GM18498 (cell line): ENCODE results near the gene FBXL3.
A peak's percentile ranks its signal among the peaks of the same experiment; 100 is the strongest.

Source experiments
- ATAC-seq: cut with Tn5 transposase; IDR thresholded peaks from one replicate; pipeline ENCODE4 v1.9.1; 2021; ENCODE audit warnings: mild to moderate bottlenecking, moderate library complexity; ENCODE audit not compliant: unreplicated experiment

Gene FBXL3, protein sequence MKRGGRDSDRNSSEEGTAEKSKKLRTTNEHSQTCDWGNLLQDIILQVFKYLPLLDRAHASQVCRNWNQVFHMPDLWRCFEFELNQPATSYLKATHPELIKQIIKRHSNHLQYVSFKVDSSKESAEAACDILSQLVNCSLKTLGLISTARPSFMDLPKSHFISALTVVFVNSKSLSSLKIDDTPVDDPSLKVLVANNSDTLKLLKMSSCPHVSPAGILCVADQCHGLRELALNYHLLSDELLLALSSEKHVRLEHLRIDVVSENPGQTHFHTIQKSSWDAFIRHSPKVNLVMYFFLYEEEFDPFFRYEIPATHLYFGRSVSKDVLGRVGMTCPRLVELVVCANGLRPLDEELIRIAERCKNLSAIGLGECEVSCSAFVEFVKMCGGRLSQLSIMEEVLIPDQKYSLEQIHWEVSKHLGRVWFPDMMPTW

DNA sequence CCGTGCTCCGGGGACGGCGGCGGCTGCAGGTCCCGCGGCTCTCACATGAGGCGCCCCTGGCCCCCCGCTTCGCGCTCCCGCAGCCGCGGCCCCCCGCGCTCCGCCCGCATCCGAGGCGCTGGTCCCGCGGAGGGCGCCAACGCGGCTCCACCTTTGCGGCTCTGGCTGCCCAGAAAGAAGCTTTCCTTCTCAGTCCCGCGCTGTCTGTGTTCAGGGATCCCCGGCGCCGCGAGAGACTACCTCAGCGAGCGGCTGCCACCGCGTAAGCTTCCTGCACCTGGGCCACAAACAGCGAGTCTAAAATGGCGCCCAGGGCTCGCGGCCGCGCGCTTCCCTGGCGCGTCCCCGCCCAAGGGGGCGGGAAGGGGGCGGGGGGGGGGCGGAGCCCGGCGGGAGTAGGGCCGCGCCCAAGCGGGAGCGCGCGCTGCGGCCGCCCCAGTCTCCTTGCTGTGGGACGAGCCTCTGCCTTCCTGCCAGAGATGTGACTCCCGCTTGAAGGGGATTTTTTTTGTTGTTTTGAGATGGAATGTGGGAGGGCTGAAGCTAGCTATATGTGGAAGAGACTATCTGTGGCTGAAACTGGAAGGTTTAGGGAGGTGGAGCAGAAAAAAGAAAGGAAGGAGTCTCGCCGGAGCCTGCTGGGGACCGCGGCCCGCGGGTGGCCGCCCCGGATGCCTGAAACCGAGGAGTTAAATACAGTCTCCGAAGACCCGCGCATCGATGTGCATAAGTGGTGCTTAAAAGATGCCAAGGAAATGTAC, at the start of gene FBXL3:
Gene FBXL3, minus strand, starts transcription at position 299 of the 761 bp plus-strand sequence. CDS start 5,299 bp downstream, outside the sequence.
- peak; percentile 63 for ATAC-seq

- no peak for ATAC-seq
These were observed 40.6 kb upstream of the FBXL3 start for GRCh38 chr13:77067519-77067918.

DNA sequence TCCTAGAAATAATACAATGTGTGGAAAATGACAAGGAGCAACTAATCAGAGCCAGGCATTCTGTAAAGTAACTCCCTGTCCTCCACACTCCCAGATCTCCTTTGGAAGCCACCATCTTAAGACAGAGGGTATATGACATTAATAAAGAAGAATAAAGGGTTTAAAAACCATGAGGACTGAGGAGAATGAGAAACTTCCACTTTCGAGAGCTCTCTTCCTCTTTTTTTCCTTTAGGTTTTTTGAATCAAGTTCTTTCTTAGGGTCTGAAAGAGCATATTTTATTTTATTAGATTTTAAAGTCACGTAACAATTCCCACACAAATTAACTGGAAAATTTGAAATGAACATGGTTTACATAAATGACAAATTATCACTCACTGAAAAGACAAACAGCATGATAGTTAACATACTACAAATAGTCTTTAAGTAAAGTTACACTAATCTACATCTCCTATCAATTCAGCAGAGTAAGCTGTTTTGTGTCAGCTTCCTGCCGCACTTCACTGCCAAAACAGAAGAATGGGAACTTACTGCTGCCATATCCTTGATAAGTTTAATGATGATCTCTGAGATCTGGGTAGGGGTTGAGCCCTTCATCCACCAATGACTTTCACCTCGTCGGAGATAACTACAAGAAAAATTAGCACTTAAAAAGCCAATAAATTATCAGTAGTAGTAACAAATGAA, 38.6 kb upstream of the FBXL3 start:
- ATAC-seq = no peak

GRCh38 chr13:77062097-77062496, 35.1 kb upstream of the FBXL3 start:
- ATAC-seq = no peak

GRCh38 chr13:77061362-77061761, 34.4 kb upstream of the FBXL3 start:
- no peak for ATAC-seq

GRCh38 chr13:77056886-77057285, 29.9 kb upstream of the FBXL3 start:
- ATAC-seq = no peak

DNA sequence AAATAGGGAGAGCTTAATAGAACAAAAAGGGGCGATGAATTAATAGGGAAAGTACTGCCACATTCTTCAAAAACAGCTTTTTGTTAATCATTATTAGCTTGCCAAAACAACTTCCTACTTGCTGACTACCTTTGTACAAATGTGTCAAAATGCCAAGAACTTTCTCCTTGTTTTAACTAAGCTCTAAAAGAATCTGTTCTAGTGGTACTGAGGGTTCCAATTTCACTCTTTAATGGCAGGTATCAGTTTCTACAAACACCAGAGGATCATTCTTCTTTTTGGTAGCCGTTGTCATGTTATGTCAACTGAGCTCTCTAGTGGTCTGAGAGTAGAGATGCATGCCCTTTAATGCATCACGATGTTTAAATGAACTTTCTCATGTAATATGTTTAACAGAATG, 29.4 kb upstream of the FBXL3 start:
- no peak for ATAC-seq

DNA sequence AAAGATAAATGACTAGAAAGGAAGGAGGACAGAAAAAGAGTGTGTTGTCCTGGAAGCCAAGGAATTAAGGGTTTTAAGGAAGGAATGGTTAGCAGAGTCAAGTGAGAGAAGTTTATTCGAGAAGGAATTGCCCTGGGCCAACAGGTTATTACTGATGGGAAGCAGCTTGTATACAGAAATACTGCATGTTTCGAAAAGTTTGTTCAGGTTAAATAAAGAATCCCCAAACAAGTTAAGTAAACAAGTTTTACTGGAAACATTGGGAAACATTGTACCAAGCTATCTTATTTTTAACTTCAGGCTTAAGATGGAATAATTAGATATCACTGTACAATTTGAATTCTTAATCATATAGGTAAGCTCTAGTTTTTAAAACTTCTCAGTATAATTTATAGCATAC, 28.2 kb upstream of the FBXL3 start:
- ATAC-seq = no peak

DNA sequence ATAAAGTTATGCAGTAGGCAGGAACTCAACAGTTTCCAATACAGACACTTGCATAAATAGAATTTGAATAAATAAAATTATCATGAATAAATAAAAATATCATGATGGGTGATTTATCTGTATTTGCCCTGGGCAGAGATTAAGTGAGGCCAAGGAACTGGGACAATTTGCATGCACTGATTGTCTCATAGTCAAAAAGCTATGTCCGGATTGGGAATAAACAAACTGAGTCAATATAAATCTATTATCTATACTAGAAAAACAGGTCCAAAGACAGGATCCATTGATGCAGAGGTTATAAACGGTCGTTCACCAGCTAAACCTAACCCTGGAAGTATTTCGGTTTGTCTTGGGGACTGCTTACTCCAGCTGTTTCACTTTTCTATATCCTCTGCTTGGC, 26.2 kb upstream of the FBXL3 start:
- ATAC-seq = no peak

- no peak for ATAC-seq
These were observed 21.7 kb upstream of the FBXL3 start for GRCh38 chr13:77048681-77049080.

DNA sequence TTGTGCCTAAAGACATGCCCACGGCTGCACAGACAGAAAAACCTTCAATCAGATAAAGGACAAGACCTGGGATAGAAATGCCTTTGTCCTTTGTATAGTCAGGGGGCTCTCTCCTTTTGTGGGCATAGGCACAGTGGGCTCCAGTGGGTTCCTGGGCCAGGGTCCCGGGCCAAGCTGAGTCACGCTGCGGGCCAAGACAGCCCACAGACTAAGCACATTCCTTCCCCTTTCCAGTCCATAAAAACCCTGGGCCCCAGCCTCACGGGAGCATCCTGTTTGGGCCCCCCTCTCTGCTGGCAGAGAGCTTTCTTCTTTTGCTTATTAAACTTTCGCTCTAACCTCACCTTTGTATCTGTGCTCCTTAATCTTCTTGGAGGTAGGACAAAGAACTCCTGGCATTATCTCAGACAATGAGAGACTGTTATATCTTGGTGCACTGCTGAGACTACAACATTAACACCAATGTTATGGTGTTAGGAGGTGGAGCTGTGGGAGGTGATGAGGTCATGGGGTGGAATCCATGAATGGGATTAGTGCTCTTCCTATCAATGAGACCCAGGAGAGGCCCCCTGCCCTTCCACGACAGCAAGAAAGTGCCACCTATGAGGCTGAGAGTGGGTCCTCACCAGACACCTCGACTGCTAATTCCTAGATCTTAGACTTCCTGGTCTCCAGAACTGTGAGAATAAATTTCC, 20.8 kb upstream of the FBXL3 start:
- no peak for ATAC-seq

- ATAC-seq = no peak
These were observed 15.7 kb upstream of the FBXL3 start for GRCh38 chr13:77042566-77043177.

DNA sequence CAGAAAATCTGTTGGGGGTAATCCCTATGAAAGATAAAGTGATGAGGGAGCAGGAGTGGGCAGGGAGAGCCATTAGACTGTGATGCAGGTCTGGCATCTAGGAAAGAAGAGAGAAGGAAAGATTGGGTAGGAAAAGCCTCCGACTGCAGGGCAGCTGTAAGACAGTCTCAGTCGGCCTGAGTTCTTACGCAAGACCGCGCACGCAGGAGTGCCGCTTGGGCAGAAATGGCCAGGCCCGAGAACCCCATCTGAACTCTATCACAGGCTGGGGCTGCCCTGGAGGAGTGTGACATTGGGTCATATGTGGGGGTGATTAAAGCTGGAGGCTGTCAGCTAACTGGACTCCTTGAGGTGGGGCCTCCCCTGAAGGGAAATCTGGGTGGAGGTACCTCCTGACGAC, 13.9 kb upstream of the FBXL3 start:
- ATAC-seq = no peak

GRCh38 chr13:77040076-77040475, 13.1 kb upstream of the FBXL3 start:
- no peak for ATAC-seq

- no peak for ATAC-seq
These were observed 12.0 kb upstream of the FBXL3 start for GRCh38 chr13:77038907-77039480.

- no peak for ATAC-seq
These were observed 9.3 kb upstream of the FBXL3 start for GRCh38 chr13:77036279-77036678.

DNA sequence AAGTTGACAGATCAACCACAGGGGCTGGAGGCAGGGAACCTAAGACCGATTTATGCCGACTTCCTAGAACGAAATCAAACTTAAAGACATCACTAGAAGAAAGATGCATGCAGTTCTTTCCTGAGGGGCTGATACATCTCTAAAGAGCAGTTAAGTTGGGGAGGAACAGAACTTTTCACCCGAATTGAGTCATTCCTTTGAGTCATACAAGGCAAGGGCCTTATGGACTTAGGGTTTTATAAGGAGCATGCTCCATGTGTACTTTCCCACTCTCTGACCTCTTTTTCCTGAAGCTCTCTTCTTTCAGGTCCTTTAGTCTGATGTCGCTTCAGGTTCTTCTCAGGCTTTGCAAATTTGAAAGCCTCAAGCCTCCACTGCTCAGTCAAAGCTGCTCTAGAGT, 7.9 kb upstream of the FBXL3 start:
- no peak for ATAC-seq

- ATAC-seq = no peak
These were observed 6.9 kb upstream of the FBXL3 start for GRCh38 chr13:77033717-77034302.

GRCh38 chr13:77031656-77032243, 4.8 kb upstream of the FBXL3 start:
- ATAC-seq = no peak
